Measurements from ENCODE around the gene CD68. TPM values are rescaled to one million over a fixed set of nuclear protein-coding genes. Genes with fewer than 3 reads are reported as not detected.

CD68 gene
- total and polyA plus RNA-seq, 7 donors = 24.6 to 161 (median 56.4) TPM

DNA sequence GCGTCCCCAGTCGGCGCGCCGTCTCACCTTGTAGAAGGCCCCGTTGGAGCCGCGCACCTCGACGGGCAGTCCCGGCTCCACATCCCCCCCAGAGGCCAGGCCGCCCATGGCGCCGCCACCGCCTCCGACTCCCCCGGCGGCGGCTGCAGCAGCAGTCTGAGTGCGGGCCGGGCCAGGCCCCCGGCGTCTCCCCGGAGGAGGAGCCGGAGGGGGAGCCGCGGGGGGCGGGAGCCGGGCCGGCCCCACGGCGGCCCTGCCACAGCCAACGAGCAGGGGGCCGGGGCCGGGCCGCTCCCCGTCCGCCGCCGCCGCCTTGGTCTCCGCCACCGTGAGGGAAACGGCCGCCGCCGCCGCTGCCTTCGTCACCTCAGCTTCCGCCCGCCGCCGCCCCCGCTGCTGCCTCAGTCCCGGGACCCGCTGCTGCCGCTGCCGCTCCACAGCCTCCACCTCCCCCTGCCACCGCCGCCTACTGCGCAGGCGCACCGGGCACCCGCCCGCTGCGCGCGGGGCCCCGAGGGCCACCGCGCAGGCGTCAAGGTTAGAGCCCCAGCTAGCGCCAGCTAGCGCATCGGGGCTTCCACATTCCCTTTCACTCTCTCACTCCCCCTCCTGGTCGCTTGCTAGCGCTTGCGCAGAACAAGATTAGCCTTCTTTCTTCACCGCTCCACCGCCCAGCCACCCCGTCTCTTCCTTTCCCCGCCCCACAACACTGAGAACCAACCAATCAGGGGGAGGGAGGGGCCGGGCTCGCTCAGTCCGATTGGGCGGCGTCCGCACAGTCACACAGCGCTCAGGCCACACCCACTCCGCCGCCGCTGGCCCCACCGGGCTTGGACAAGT, 35.2 kb downstream of the CD68 start, which contains the start of gene FXR2:
TSS of gene FXR2 (minus strand) at position 473 of the 840 bp plus-strand sequence. CDS start at position 108, 365 bp downstream.
- peak within 1 kb of the TSS; percentile 91 to 100 (median 95) for H3K27ac ChIP-seq
- intact Hi-C loops (cut with DNase I) = loop anchor here (1.0 to 5.0 kb wide), 3 partner anchors 54 to 468 kb away; partner anchors contain the start of genes SENP3 and TP53
- H3K9me3 ChIP-seq = no peaks in the 10 kb centered on the region
- H3K36me3 ChIP-seq = no peaks in the 10 kb centered on the region
- TF ChIP-seq, protein P1, sequence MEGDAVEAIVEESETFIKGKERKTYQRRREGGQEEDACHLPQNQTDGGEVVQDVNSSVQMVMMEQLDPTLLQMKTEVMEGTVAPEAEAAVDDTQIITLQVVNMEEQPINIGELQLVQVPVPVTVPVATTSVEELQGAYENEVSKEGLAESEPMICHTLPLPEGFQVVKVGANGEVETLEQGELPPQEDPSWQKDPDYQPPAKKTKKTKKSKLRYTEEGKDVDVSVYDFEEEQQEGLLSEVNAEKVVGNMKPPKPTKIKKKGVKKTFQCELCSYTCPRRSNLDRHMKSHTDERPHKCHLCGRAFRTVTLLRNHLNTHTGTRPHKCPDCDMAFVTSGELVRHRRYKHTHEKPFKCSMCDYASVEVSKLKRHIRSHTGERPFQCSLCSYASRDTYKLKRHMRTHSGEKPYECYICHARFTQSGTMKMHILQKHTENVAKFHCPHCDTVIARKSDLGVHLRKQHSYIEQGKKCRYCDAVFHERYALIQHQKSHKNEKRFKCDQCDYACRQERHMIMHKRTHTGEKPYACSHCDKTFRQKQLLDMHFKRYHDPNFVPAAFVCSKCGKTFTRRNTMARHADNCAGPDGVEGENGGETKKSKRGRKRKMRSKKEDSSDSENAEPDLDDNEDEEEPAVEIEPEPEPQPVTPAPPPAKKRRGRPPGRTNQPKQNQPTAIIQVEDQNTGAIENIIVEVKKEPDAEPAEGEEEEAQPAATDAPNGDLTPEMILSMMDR (IDR thresholded peaks at IDR 0.05) = peak in 3 of 4 experiments; percentile 49 to 52 (median 51)
- TF ChIP-seq EP300 (IDR thresholded peaks at IDR 0.05) (no peak), POLR2AphosphoS5 (IDR thresholded peaks at IDR 0.05) (peak; percentile 84 to 94 (median 88))
- 1% methylated on average over 93 of the region's 93 CpGs for WGBS, 2 donors
- H3K4me1 ChIP-seq = peaks cover 0 to 47% (median 40%) of the 10 kb centered on the region in 4 donors
- DNase-seq = peak; percentile 100
- no peaks in the 10 kb centered on the region for H3K27me3 ChIP-seq
- H3K4me3 ChIP-seq = peak within 1 kb of the TSS; percentile 57 to 95 (median 80)

DNA sequence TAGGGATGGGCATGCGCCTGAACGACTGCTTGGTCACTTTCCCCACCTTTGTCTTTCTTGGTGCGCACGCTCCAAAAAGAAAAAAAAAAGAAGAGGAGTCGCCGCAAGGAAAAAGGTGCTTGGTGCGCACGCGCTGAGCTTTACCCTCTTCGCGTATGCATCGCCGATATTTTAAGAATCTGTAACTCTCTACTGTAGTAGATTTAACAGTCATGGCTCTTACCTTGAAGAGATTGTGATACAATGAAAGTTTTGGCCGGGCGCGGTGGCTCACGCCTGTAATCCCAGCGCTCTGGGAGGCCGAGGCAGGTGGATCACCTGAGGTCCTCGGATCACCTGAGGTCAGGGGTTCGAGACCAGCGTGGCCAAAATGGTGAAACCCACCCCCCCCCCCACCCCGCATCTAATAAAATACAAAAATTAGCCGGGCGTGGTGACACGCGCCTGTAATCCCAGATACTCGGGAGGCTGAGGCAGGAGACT, 35.9 kb downstream of the CD68 start:
- no peak for TF ChIP-seq POLR2A (IDR thresholded peaks at IDR 0.05)
- no peak for TF ChIP-seq EP300 (IDR thresholded peaks at IDR 0.05)
- peak; percentile 5 to 78 (median 40) for TF ChIP-seq POLR2AphosphoS5 (IDR thresholded peaks at IDR 0.05)
- no peak for DNase-seq
- Histone ChIP-seq H3K36me3 (no peaks in the 10 kb centered on the region), H3K4me1 (peaks cover 0 to 43% (median 37%) of the 10 kb centered on the region in 4 donors), H3K9me3 (no peaks in the 10 kb centered on the region), H3K27ac (peak overlapping the region; percentile 85 to 98 (median 92)), H3K27me3 (no peaks in the 10 kb centered on the region), H3K4me3 (peak overlapping the region; percentile 28 to 81 (median 44))
- intact Hi-C loops (cut with DNase I) = loop anchor here (2.0 kb wide), 1 partner anchor 55 kb away; the partner anchor contains the start of gene SENP3
- 3 to 6% methylated on average over 28 of the region's 28 CpGs for WGBS, 2 donors

DNA sequence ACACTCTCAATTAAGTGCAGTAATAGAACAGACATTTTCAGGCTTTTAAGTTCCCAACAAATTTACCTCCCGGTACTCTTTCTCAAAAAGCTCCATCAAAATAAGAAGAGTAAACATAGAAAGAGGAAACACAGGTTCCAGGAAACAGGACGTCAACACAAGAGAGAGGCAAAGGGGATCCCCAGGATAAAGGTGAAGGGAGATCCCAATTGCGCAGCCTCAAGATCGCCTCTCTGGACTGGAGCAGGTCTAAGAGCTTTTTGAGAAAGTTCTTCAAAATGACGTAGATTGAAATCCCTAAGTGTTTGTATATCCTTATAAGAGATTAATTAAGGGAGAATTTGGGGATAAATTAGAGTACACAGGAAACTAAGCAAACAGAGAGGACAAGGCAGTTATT, 39.2 kb downstream of the CD68 start:
- intact Hi-C loops (cut with DNase I) = no loop called here
- no peaks in the 10 kb centered on the region for H3K9me3 ChIP-seq
- TF ChIP-seq POLR2AphosphoS5 (IDR thresholded peaks at IDR 0.05) = no peak
- TF ChIP-seq EP300 (IDR thresholded peaks at IDR 0.05) = no peak
- no peak for TF ChIP-seq POLR2A (IDR thresholded peaks at IDR 0.05)
- TF ChIP-seq, protein P1 (IDR thresholded peaks at IDR 0.05) = no peak
- peaks cover 0 to 11% (median 11%) of the 10 kb centered on the region in 4 donors for H3K4me1 ChIP-seq
- H3K27ac ChIP-seq = no peak overlapping the region
- DNase-seq = no peak
- no peaks in the 10 kb centered on the region for H3K27me3 ChIP-seq
- WGBS, 2 donors = 67 to 76% methylated on average over 5 of the region's 5 CpGs
- H3K36me3 ChIP-seq = no peaks in the 10 kb centered on the region
- H3K4me3 ChIP-seq = no peak overlapping the region

DNA sequence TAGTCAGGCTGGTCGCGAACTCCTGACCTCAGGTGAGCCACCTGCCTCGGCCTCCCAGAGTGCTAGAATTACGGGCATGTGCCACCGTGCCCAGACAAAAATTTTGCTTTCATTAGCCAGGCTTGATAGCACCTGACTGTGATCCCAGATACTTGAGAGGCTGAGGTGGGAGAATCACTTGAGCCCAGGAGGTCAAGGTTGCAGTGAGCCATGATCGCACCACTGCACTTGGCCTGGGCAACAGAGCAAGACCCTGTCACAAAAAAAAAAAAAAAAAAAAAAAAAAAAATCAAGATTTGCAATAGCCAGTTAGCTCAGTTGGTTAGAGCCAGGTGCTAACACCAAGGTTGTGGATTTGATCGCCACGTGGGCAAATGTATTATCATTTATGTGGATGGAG, 41.4 kb downstream of the CD68 start:
- intact Hi-C loops (cut with DNase I) = no loop called here
- H3K27me3 ChIP-seq = no peaks in the 10 kb centered on the region
- WGBS, 2 donors = 88 to 94% methylated on average over 8 of the region's 8 CpGs

More for the DNA sequence above, 41.4 kb downstream of the CD68 start:
- Histone ChIP-seq H3K36me3 (peaks cover 0 to 7% (median 3%) of the 10 kb centered on the region in 4 donors), H3K4me3 (no peak overlapping the region), H3K9me3 (no peaks in the 10 kb centered on the region), H3K4me1 (no peaks in the 10 kb centered on the region), H3K27ac (no peak overlapping the region)
- TF ChIP-seq EP300 (IDR thresholded peaks at IDR 0.05) (no peak), POLR2AphosphoS5 (IDR thresholded peaks at IDR 0.05) (no peak), POLR2A (IDR thresholded peaks at IDR 0.05) (no peak)
- TF ChIP-seq, protein P1 (IDR thresholded peaks at IDR 0.05) = no peak
- no peak for DNase-seq

Measured in sigmoid colon (tissue), 7 donors.